ENCODE results near the gene IRF5. TPM values are rescaled to one million over a fixed set of nuclear protein-coding genes. Genes with fewer than 3 reads are reported as not detected.

The IRF5 gene
- total RNA-seq, 1 donor from 2014 or later: 0.36 TPM

DNA sequence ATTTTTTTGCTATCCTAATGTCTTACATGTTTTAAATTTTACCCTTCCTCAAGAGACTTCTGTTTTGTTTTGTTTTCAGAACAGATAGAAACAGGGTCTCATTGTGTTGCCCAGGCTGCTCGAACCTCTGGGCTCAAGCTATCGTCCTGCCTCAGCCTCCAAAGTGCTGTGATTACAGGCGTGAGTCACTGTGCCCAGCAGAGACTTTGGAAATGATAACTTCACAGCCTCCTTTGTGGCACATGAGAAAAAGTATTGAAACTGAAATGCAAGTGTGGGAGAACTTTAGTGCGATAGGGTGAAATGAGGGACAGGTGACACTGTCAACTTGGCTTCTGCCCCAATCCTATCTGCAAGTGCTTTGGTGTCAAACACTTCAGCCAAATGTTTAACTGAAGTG, 21.6 kb downstream of the IRF5 start:
- no peaks in the 10 kb centered on the region for H3K79me2 ChIP-seq (ENCODE audit: insufficient read depth, low read length)
- Mint-ChIP-seq H3K27me3 (ENCODE audit: low read depth, unreplicated experiment) (no peaks in the 10 kb centered on the region), H3K4me1 (ENCODE audit: low read depth, unreplicated experiment) (peaks cover 21% of the 10 kb centered on the region), H3K36me3 (ENCODE audit: low read depth, unreplicated experiment) (peaks cover 14% of the 10 kb centered on the region), H3K9me3 (ENCODE audit: unreplicated experiment) (no peaks in the 10 kb centered on the region), H3K27ac (ENCODE audit: unreplicated experiment) (no peak overlapping the region), H3K4me3 (ENCODE audit: unreplicated experiment) (no peak overlapping the region)
- H3K4me3 ChIP-seq (ENCODE audit: insufficient read depth, low read depth, low read length): no peak overlapping the region
- H2AFZ ChIP-seq (ENCODE audit: low read depth, low read length): no peak overlapping the region
- no peaks in the 10 kb centered on the region for H3K27me3 ChIP-seq (ENCODE audit: insufficient read depth, low read length)
- TF ChIP-seq, protein P1, sequence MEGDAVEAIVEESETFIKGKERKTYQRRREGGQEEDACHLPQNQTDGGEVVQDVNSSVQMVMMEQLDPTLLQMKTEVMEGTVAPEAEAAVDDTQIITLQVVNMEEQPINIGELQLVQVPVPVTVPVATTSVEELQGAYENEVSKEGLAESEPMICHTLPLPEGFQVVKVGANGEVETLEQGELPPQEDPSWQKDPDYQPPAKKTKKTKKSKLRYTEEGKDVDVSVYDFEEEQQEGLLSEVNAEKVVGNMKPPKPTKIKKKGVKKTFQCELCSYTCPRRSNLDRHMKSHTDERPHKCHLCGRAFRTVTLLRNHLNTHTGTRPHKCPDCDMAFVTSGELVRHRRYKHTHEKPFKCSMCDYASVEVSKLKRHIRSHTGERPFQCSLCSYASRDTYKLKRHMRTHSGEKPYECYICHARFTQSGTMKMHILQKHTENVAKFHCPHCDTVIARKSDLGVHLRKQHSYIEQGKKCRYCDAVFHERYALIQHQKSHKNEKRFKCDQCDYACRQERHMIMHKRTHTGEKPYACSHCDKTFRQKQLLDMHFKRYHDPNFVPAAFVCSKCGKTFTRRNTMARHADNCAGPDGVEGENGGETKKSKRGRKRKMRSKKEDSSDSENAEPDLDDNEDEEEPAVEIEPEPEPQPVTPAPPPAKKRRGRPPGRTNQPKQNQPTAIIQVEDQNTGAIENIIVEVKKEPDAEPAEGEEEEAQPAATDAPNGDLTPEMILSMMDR (IDR thresholded peaks at IDR 0.05; ENCODE audit: insufficient read depth, low read depth, low read length): no peak
- no peak for TF ChIP-seq EZH2 (IDR thresholded peaks at IDR 0.05; ENCODE audit: insufficient read depth, low read length)
- DNase-seq (ENCODE audit: low read depth) (no peak), FAIRE-seq (no peak)
- no peak overlapping the region for H3K27ac ChIP-seq (ENCODE audit: low read depth, low read length)
- H3K36me3 ChIP-seq (ENCODE audit: insufficient read depth, low read length): peaks cover 44% of the 10 kb centered on the region
- no peaks in the 10 kb centered on the region for H3K9me3 ChIP-seq (ENCODE audit: insufficient read depth, low read depth, low read length)
- no peak overlapping the region for H3K4me2 ChIP-seq (ENCODE audit: low read length)
- H4K20me1 ChIP-seq (ENCODE audit: insufficient read depth, low read length): peaks cover 12% of the 10 kb centered on the region
- no peak overlapping the region for H3K9ac ChIP-seq (ENCODE audit: low read length)
- peaks cover 3% of the 10 kb centered on the region for H3K4me1 ChIP-seq (ENCODE audit: insufficient read depth, low read length)

DNA sequence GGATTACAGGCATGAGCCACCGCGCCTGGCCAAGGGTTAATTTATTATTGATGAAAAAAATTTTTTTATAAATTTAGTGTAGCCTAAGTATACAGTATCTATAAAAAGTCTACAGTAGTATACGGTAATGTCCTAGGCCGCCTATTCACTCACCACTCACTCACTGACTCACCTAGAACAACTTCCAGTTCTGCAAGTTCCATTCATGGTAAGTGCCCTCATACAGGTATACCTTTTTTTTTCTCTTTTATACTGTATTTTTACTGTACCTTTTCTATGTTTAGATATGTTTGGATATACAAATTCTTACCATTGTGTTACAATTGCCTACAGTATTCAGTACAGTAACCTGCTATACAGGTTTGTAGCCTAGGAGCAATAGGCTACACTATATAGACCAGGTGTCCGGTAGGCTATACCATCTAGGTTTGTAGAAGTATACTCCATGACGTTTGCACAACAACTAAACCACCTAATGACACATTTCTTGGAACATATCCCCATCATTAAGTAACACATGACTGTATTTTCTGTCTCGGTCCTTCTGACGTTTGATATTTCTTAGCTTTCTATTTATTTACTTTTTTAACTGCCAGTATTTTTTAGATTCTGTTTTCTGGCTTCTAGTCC, 23.4 kb downstream of the IRF5 start:
- Histone ChIP-seq H3K36me3 (ENCODE audit: insufficient read depth, low read length) (peaks cover 50% of the 10 kb centered on the region), H3K9me3 (ENCODE audit: insufficient read depth, low read depth, low read length) (no peaks in the 10 kb centered on the region), H3K9ac (ENCODE audit: low read length) (no peak overlapping the region), H4K20me1 (ENCODE audit: insufficient read depth, low read length) (peaks cover 8% of the 10 kb centered on the region), H3K27ac (ENCODE audit: low read depth, low read length) (no peak overlapping the region), H3K4me2 (ENCODE audit: low read length) (no peak overlapping the region), H2AFZ (ENCODE audit: low read depth, low read length) (no peak overlapping the region), H3K27me3 (ENCODE audit: insufficient read depth, low read length) (no peaks in the 10 kb centered on the region), H3K79me2 (ENCODE audit: insufficient read depth, low read length) (no peaks in the 10 kb centered on the region), H3K4me3 (ENCODE audit: insufficient read depth, low read depth, low read length) (no peak overlapping the region), H3K4me1 (ENCODE audit: insufficient read depth, low read length) (no peaks in the 10 kb centered on the region)
- Mint-ChIP-seq H3K27ac (ENCODE audit: unreplicated experiment) (no peak overlapping the region), H3K4me1 (ENCODE audit: low read depth, unreplicated experiment) (peaks cover 14% of the 10 kb centered on the region), H3K27me3 (ENCODE audit: low read depth, unreplicated experiment) (no peaks in the 10 kb centered on the region), H3K9me3 (ENCODE audit: unreplicated experiment) (no peaks in the 10 kb centered on the region), H3K36me3 (ENCODE audit: low read depth, unreplicated experiment) (peaks cover 22% of the 10 kb centered on the region), H3K4me3 (ENCODE audit: unreplicated experiment) (no peak overlapping the region)
- FAIRE-seq (no peak), DNase-seq (ENCODE audit: low read depth) (no peak)
- TF ChIP-seq, protein P1 (IDR thresholded peaks at IDR 0.05; ENCODE audit: insufficient read depth, low read depth, low read length): no peak
- TF ChIP-seq EZH2 (IDR thresholded peaks at IDR 0.05; ENCODE audit: insufficient read depth, low read length): no peak

DNA sequence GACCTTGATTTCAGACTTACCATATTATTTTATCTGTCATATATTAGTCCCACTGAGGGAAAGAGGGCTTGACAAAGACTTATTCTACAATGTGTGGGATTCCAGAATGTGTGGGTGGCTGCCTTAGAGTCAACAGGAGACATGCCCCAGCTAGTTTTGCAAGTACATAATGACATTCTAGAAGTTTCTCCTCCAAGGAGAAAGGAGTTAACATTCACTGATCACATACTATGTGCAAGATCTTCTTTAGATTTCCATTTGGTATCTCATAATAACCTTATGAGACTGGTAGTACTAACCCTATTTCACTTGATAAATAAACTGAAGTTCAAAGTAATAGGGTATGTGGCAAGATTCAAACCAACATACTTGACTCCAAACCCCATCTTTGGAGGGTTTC, 25.2 kb downstream of the IRF5 start:
- no peaks in the 10 kb centered on the region for H3K27me3 ChIP-seq (ENCODE audit: insufficient read depth, low read length)
- Mint-ChIP-seq H3K4me1 (ENCODE audit: low read depth, unreplicated experiment) (peaks cover 14% of the 10 kb centered on the region), H3K36me3 (ENCODE audit: low read depth, unreplicated experiment) (peaks cover 17% of the 10 kb centered on the region), H3K27ac (ENCODE audit: unreplicated experiment) (peak overlapping the region; percentile 16), H3K9me3 (ENCODE audit: unreplicated experiment) (no peaks in the 10 kb centered on the region), H3K27me3 (ENCODE audit: low read depth, unreplicated experiment) (no peaks in the 10 kb centered on the region), H3K4me3 (ENCODE audit: unreplicated experiment) (no peak overlapping the region)
- TF ChIP-seq, protein P1 (IDR thresholded peaks at IDR 0.05; ENCODE audit: insufficient read depth, low read depth, low read length): no peak
- TF ChIP-seq EZH2 (IDR thresholded peaks at IDR 0.05; ENCODE audit: insufficient read depth, low read length): no peak
- no peaks in the 10 kb centered on the region for H3K4me1 ChIP-seq (ENCODE audit: insufficient read depth, low read length)
- no peak overlapping the region for H3K4me3 ChIP-seq (ENCODE audit: insufficient read depth, low read depth, low read length)
- no peak overlapping the region for H3K4me2 ChIP-seq (ENCODE audit: low read length)
- no peak for FAIRE-seq
- DNase-seq (ENCODE audit: low read depth): peak; percentile 12
- no peaks in the 10 kb centered on the region for H3K79me2 ChIP-seq (ENCODE audit: insufficient read depth, low read length)
- peaks cover 46% of the 10 kb centered on the region for H3K36me3 ChIP-seq (ENCODE audit: insufficient read depth, low read length)
- H3K9ac ChIP-seq (ENCODE audit: low read length): no peak overlapping the region
- peaks cover 5% of the 10 kb centered on the region for H4K20me1 ChIP-seq (ENCODE audit: insufficient read depth, low read length)
- H3K9me3 ChIP-seq (ENCODE audit: insufficient read depth, low read depth, low read length): no peaks in the 10 kb centered on the region
- H2AFZ ChIP-seq (ENCODE audit: low read depth, low read length): no peak overlapping the region
- H3K27ac ChIP-seq (ENCODE audit: low read depth, low read length): no peak overlapping the region
